ENCODE measurements around the gene LRG1.

- TF ChIP-seq CTCF (IDR thresholded peaks at IDR 0.05) (no peak), POLR2A (IDR thresholded peaks at IDR 0.05) (no peak)
Measured at GRCh38 chr19:4516199-4516938, 23.5 kb downstream of the LRG1 start.

All from adrenal gland (tissue), 5 donors.